Natural killer cell (primary cell): ENCODE results near the gene CRCP. TPM values are rescaled to one million over a fixed set of nuclear protein-coding genes. Genes with fewer than 3 reads are reported as not detected.
"Not testable (repeated sequence)": the region's sequence is repeated elsewhere in the genome, so short reads cannot be mapped to it uniquely, and the experiment has no call there.

Experiments
- ATAC-seq, 3 donors: fragments of 150-1000 bp in 2 of 3; fragments of 200-7000 bp in 1 of 3; cut with Tn5 transposase; 1 replicate in 1 of 3; 2 replicates in 2 of 3; pipeline ENCODE4 v1.10.0; 2021; ENCODE audit warnings: mild to moderate bottlenecking in 2 of 3, moderate library complexity in 2 of 3
- DNase-seq, 2 donors: peaks; one replicate each; pipeline versions ENCODE4 v3.0.0 to v3.0.0-alpha.2; 2013 to 2021; ENCODE audit warnings: mixed read lengths in 1 of 2
- H3K27ac ChIP-seq: one replicate; pipeline ENCODE4 v1.5.1; 2013; ENCODE audit warnings: mild to moderate bottlenecking, low read length
- H3K27me3 ChIP-seq: one replicate; pipeline ENCODE4 v1.6.1; 2013; ENCODE audit warnings: low read length; ENCODE audit not compliant: control insufficient read depth, insufficient read depth
- H3K36me3 ChIP-seq: one replicate; pipeline ENCODE4 v1.6.1; 2013; ENCODE audit warnings: low read length; ENCODE audit not compliant: control insufficient read depth, insufficient read depth
- H3K4me1 ChIP-seq: one replicate; pipeline ENCODE4 v1.6.1; 2013; ENCODE audit warnings: low read length; ENCODE audit not compliant: control insufficient read depth, insufficient read depth
- H3K4me3 ChIP-seq: one replicate; pipeline ENCODE4 v1.5.1; 2013; ENCODE audit warnings: low read length
- H3K9me3 ChIP-seq: one replicate; pipeline ENCODE4 v1.6.1; 2013; ENCODE audit warnings: low read length; ENCODE audit not compliant: control insufficient read depth, insufficient read depth
- H3K27ac Mint-ChIP-seq, 2 donors: one replicate each; pipeline ENCODE4 v1.8.0; 2022; ENCODE audit warnings: mild to moderate bottlenecking in 2 of 2, mixed read lengths in 2 of 2, moderate library complexity in 1 of 2
- H3K27me3 Mint-ChIP-seq, 2 donors: one replicate each; pipeline ENCODE4 v1.8.0; 2022; ENCODE audit warnings: low read depth in 2 of 2, mixed read lengths in 2 of 2
- H3K36me3 Mint-ChIP-seq: one replicate; pipeline ENCODE4 v1.8.0; 2022; ENCODE audit warnings: mixed read lengths
- H3K4me1 Mint-ChIP-seq, 2 donors: one replicate each; pipeline ENCODE4 v1.8.0; 2022; ENCODE audit warnings: mixed read lengths in 2 of 2
- H3K4me3 Mint-ChIP-seq: one replicate; pipeline ENCODE4 v1.8.0; 2022; ENCODE audit warnings: mild to moderate bottlenecking, moderate library complexity, mixed read lengths
- H3K9me3 Mint-ChIP-seq, 2 donors: one replicate each; pipeline ENCODE4 v1.8.0; 2022; ENCODE audit warnings: mixed read lengths in 2 of 2
- CTCF ChIP-seq: fragments of 200-600 bp; IDR thresholded peaks from one replicate; pipeline ENCODE4 v1.8.0; 2022; ENCODE audit warnings: antibody characterized with exemption
- WGBS: methylation state at CpG from one replicate; pipeline ENCODE4 v1.1.7; 2013; ENCODE audit warnings: missing lambda C conversion rate; ENCODE audit not compliant: insufficient coverage; 5-methylcytosine and 5-hydroxymethylcytosine counted together
- intact Hi-C: fragments of 100-400 bp; cut with micrococcal nuclease; formaldehyde crosslinking; loops from one replicate; pipeline ENCODE4 v1.14.2; 2022
- total RNA-seq, 4 donors: library from RNA; stranded (reverse); fragments of 120-200 nt in 1 of 4; gene quantifications; one replicate each; pipeline versions ENCODE4 v1.2.3 to v1.2.4, GENCODE V29; 2013 to 2022

CRCP gene
- total RNA-seq, 3 donors from 2014 or later (not counting 1 experiment from before 2014, with no cell fraction given) = 67.5 to 72.1 (median 68.0) TPM

GRCh38 chr7:66169616-66170015, 55.0 kb downstream of the CRCP start:
- no peaks in the 10 kb centered on the region for H3K36me3 ChIP-seq
- no peaks in the 10 kb centered on the region for H3K9me3 ChIP-seq
- intact Hi-C loops = no loop called here
- H3K4me3 Mint-ChIP-seq = no peak overlapping the region
- no peak overlapping the region for H3K4me3 ChIP-seq
- no peaks in the 10 kb centered on the region for H3K4me1 Mint-ChIP-seq
- no peaks in the 10 kb centered on the region for H3K27me3 ChIP-seq
- H3K4me1 ChIP-seq = no peaks in the 10 kb centered on the region
- DNase-seq = no peak
- H3K27me3 Mint-ChIP-seq = no peaks in the 10 kb centered on the region
- H3K27ac ChIP-seq = no peak overlapping the region
- H3K36me3 Mint-ChIP-seq = no peaks in the 10 kb centered on the region
- no peak for TF ChIP-seq CTCF
- 95% methylated on average over 2 of the region's 2 CpGs for WGBS
- ATAC-seq = no peak
- H3K9me3 Mint-ChIP-seq = no peaks in the 10 kb centered on the region
- no peak overlapping the region for H3K27ac Mint-ChIP-seq

- H3K36me3 ChIP-seq = no peaks in the 10 kb centered on the region
These were observed 55.9 kb downstream of the CRCP start for GRCh38 chr7:66170309-66171231.

GRCh38 chr7:66172536-66173401, 58.1 kb downstream of the CRCP start:
- intact Hi-C loops, H3K36me3 ChIP-seq, H3K4me3 ChIP-seq, H3K27me3 Mint-ChIP-seq, H3K27ac ChIP-seq, H3K9me3 Mint-ChIP-seq, H3K4me1 Mint-ChIP-seq, H3K27ac Mint-ChIP-seq, DNase-seq, H3K4me3 Mint-ChIP-seq, ATAC-seq, H3K4me1 ChIP-seq, H3K27me3 ChIP-seq, H3K9me3 ChIP-seq, H3K36me3 Mint-ChIP-seq: not testable (repeated sequence)
- WGBS = 79% methylated on average over 7 of the region's 9 CpGs

More at GRCh38 chr7:66170309-66171231, 55.9 kb downstream of the CRCP start:
- TF ChIP-seq CTCF = no peak
- DNase-seq (no peak), ATAC-seq (no peak)
- Mint-ChIP-seq H3K27me3 (no peaks in the 10 kb centered on the region), H3K36me3 (no peaks in the 10 kb centered on the region), H3K27ac (no peak overlapping the region), H3K4me3 (no peak overlapping the region), H3K4me1 (no peaks in the 10 kb centered on the region), H3K9me3 (no peaks in the 10 kb centered on the region)
- no peak overlapping the region for H3K4me3 ChIP-seq
- intact Hi-C loops = no loop called here
- no peak overlapping the region for H3K27ac ChIP-seq
- WGBS = 84% methylated on average over 15 of the region's 16 CpGs
- no peaks in the 10 kb centered on the region for H3K9me3 ChIP-seq
- no peaks in the 10 kb centered on the region for H3K4me1 ChIP-seq
- H3K27me3 ChIP-seq = no peaks in the 10 kb centered on the region

- Histone ChIP-seq H3K36me3 (no peaks in the 10 kb centered on the region), H3K9me3 (no peaks in the 10 kb centered on the region), H3K4me3 (no peak overlapping the region), H3K4me1 (no peaks in the 10 kb centered on the region), H3K27me3 (no peaks in the 10 kb centered on the region), H3K27ac (no peak overlapping the region)
- Mint-ChIP-seq H3K27ac (no peak overlapping the region), H3K36me3 (no peaks in the 10 kb centered on the region), H3K4me3 (no peak overlapping the region), H3K9me3 (no peaks in the 10 kb centered on the region), H3K27me3 (no peaks in the 10 kb centered on the region), H3K4me1 (no peaks in the 10 kb centered on the region)
- intact Hi-C loops = no loop called here
- WGBS = 95% methylated on average over 4 of the region's 5 CpGs
- ATAC-seq = no peak
- no peak for TF ChIP-seq CTCF
- DNase-seq = no peak
These were observed 59.2 kb downstream of the CRCP start for GRCh38 chr7:66173856-66174255.

GRCh38 chr7:66175006-66175405, 60.4 kb downstream of the CRCP start:
- WGBS = 91% methylated on average over 8 of the region's 8 CpGs
- H3K27me3 ChIP-seq, intact Hi-C loops, H3K27ac ChIP-seq, H3K4me3 ChIP-seq, H3K9me3 ChIP-seq, H3K36me3 ChIP-seq, H3K4me1 Mint-ChIP-seq, H3K36me3 Mint-ChIP-seq, H3K9me3 Mint-ChIP-seq, H3K27me3 Mint-ChIP-seq, DNase-seq, H3K4me3 Mint-ChIP-seq, H3K4me1 ChIP-seq, H3K27ac Mint-ChIP-seq, ATAC-seq: not testable (repeated sequence)
